GM18870 (cell line): ENCODE data around the gene ACSS1.

Experiments used
- ATAC-seq: cut with Tn5 transposase; IDR thresholded peaks from one replicate; pipeline ENCODE4 v1.9.1; 2021; ENCODE audit warnings: moderate library complexity; ENCODE audit not compliant: unreplicated experiment

ACSS1 gene

GRCh38 chr20:24980291-24981053 lies 77.5 kb downstream of the ACSS1 start:
- no peak for ATAC-seq

- ATAC-seq = no peak
Measured at GRCh38 chr20:24979036-24979960, 78.6 kb downstream of the ACSS1 start.

- no peak for ATAC-seq
Measured at GRCh38 chr20:24978513-24978912, 79.4 kb downstream of the ACSS1 start.

GRCh38 chr20:24977797-24978196 lies 80.1 kb downstream of the ACSS1 start:
- no peak for ATAC-seq

- no peak for ATAC-seq
Measured at GRCh38 chr20:24977336-24977735, 80.6 kb downstream of the ACSS1 start.

- no peak for ATAC-seq
Measured at GRCh38 chr20:24972341-24972740, 85.6 kb downstream of the ACSS1 start.

- ATAC-seq = no peak
Measured at GRCh38 chr20:24971376-24972101, 86.4 kb downstream of the ACSS1 start.

- ATAC-seq = no peak
Measured at GRCh38 chr20:24970754-24971153, 87.2 kb downstream of the ACSS1 start.

- no peak for ATAC-seq
Measured at GRCh38 chr20:24970030-24970553, 87.8 kb downstream of the ACSS1 start.

GRCh38 chr20:24969186-24970029 lies 88.5 kb downstream of the ACSS1 start:
- ATAC-seq = no peak

GRCh38 chr20:24968278-24968800 lies 89.6 kb downstream of the ACSS1 start:
- no peak for ATAC-seq

GRCh38 chr20:24966317-24967012 lies 91.5 kb downstream of the ACSS1 start:
- no peak for ATAC-seq

GRCh38 chr20:24965065-24965919 lies 92.6 kb downstream of the ACSS1 start:
- no peak for ATAC-seq

GRCh38 chr20:24964506-24964840 lies 93.5 kb downstream of the ACSS1 start:
- no peak for ATAC-seq

- no peak for ATAC-seq
Measured at GRCh38 chr20:24963672-24964505, 94.0 kb downstream of the ACSS1 start.

GRCh38 chr20:24962510-24962909 lies 95.4 kb downstream of the ACSS1 start:
- ATAC-seq = no peak

- no peak for ATAC-seq
Measured at GRCh38 chr20:24962182-24962492, 95.8 kb downstream of the ACSS1 start.
